Measurements from ENCODE around the gene KRTAP5-6.

KRTAP5-6 gene

GRCh38 chr11:1735271-1735670 lies 38.3 kb downstream of the KRTAP5-6 start:
- no peak for DNase-seq

GRCh38 chr11:1736447-1736992 lies 39.5 kb downstream of the KRTAP5-6 start:
- DNase-seq: no peak

GRCh38 chr11:1737080-1737757 lies 40.2 kb downstream of the KRTAP5-6 start:
- DNase-seq: no peak

- no peak for DNase-seq
These were observed 41.4 kb downstream of the KRTAP5-6 start for GRCh38 chr11:1738380-1738779.

GRCh38 chr11:1739576-1739975 lies 42.6 kb downstream of the KRTAP5-6 start:
- DNase-seq: no peak

- DNase-seq: no peak
These were observed 44.0 kb downstream of the KRTAP5-6 start for GRCh38 chr11:1740786-1741530.

GRCh38 chr11:1741741-1742140 lies 44.7 kb downstream of the KRTAP5-6 start:
- no peak for DNase-seq

GRCh38 chr11:1742371-1742770 lies 45.4 kb downstream of the KRTAP5-6 start:
- DNase-seq: no peak

GRCh38 chr11:1742869-1743584 lies 46.0 kb downstream of the KRTAP5-6 start:
- no peak for DNase-seq

GRCh38 chr11:1743585-1744136 lies 46.7 kb downstream of the KRTAP5-6 start:
- no peak for DNase-seq

GRCh38 chr11:1744137-1744886 lies 47.3 kb downstream of the KRTAP5-6 start:
- no peak for DNase-seq

GRCh38 chr11:1744891-1745700 lies 48.1 kb downstream of the KRTAP5-6 start:
- no peak for DNase-seq

GRCh38 chr11:1745701-1746320 lies 48.8 kb downstream of the KRTAP5-6 start:
- no peak for DNase-seq

GRCh38 chr11:1746511-1746931 lies 49.5 kb downstream of the KRTAP5-6 start:
- no peak for DNase-seq

GRCh38 chr11:1746956-1747752 lies 50.2 kb downstream of the KRTAP5-6 start:
- no peak for DNase-seq

Measured in NCI-H526 treated with DMSO at 0.1 percent for 48 hours (cell line).